GM23338 (cell line): Measurements from ENCODE around the gene TTC28. TPM values are rescaled to one million over a fixed set of nuclear protein-coding genes. Genes with fewer than 3 reads are reported as not detected.

ENCODE experiments used
- ATAC-seq: fragments of 200-7000 bp; cut with Tn5 transposase; 3 replicates; pipeline ENCODE4 v1.9.1; 2020
- DNase-seq: peaks from one replicate; pipeline ENCODE4 v3.0.0-alpha.2; 2015; ENCODE audit warnings: low spot score
- H2AFZ ChIP-seq: fragments of 200-600 bp; sonication (generic); 2 replicates; pipeline ENCODE4 v1.8.0; 2016; ENCODE audit warnings: antibody characterized with exemption, mild to moderate bottlenecking, moderate library complexity
- H3F3A ChIP-seq: fragments of 200-600 bp; sonication (generic); replicated peaks from 2 replicates; pipeline ENCODE4 v1.8.0; 2017; ENCODE audit warnings: antibody characterized with exemption, mixed run types, low read depth
- H3K27ac ChIP-seq: fragments of 200-600 bp; sonication (generic); 2 replicates; pipeline ENCODE4 v1.6.1; 2016; ENCODE audit warnings: low read depth
- H3K27me3 ChIP-seq: fragments of 200-600 bp; sonication (generic); 2 replicates; pipeline ENCODE4 v1.8.0; 2016; ENCODE audit warnings: mild to moderate bottlenecking, mixed run types, moderate library complexity; ENCODE audit not compliant: insufficient read depth
- H3K36me3 ChIP-seq: fragments of 200-600 bp; sonication (generic); 2 replicates; pipeline ENCODE4 v1.8.0; 2016; ENCODE audit warnings: mild to moderate bottlenecking; ENCODE audit not compliant: insufficient read depth
- H3K4me1 ChIP-seq: fragments of 200-600 bp; sonication (generic); 2 replicates; pipeline ENCODE4 v1.8.0; 2016; ENCODE audit warnings: mild to moderate bottlenecking, moderate library complexity; ENCODE audit not compliant: insufficient read depth
- H3K4me2 ChIP-seq: fragments of 200-600 bp; sonication (generic); 2 replicates; pipeline ENCODE4 v1.7.1; 2017; ENCODE audit warnings: mixed run types
- H3K4me3 ChIP-seq: fragments of 200-600 bp; sonication (generic); 2 replicates; pipeline ENCODE4 v1.6.1; 2016; ENCODE audit warnings: mixed run types
- H3K79me2 ChIP-seq: fragments of 200-600 bp; sonication (generic); replicated peaks from 2 replicates; pipeline ENCODE4 v1.8.0; 2017; ENCODE audit warnings: mild to moderate bottlenecking; ENCODE audit not compliant: insufficient read depth
- H3K9me2 ChIP-seq: fragments of 200-600 bp; sonication (generic); 2 replicates; pipeline ENCODE4 v1.8.0; 2017; ENCODE audit not compliant: insufficient read depth
- H4K20me1 ChIP-seq: fragments of 200-600 bp; sonication (generic); replicated peaks from 2 replicates; pipeline ENCODE4 v1.8.0; 2017; ENCODE audit warnings: mild to moderate bottlenecking; ENCODE audit not compliant: insufficient read depth
- H3K27ac Mint-ChIP-seq: 2 replicates; pipeline ENCODE4 v1.8.0; 2020; ENCODE audit warnings: inconsistent platforms, mild to moderate bottlenecking, moderate library complexity, mixed read lengths
- H3K27me3 Mint-ChIP-seq: 3 replicates; pipeline ENCODE4 v1.8.0; 2022; ENCODE audit warnings: low read depth, mild to moderate bottlenecking, moderate library complexity, mixed read lengths, inconsistent platforms; ENCODE audit not compliant: insufficient read depth, poor library complexity
- H3K36me3 Mint-ChIP-seq: 3 replicates; pipeline ENCODE4 v1.8.0; 2021; ENCODE audit warnings: low read depth, mild to moderate bottlenecking, inconsistent platforms, moderate library complexity, mixed read lengths
- H3K4me1 Mint-ChIP-seq: 3 replicates; pipeline ENCODE4 v1.8.0; 2020; ENCODE audit warnings: mild to moderate bottlenecking, inconsistent platforms, mixed read lengths
- H3K4me3 Mint-ChIP-seq: 3 replicates; pipeline ENCODE4 v1.8.0; 2021; ENCODE audit warnings: moderate library complexity, mild to moderate bottlenecking, inconsistent platforms, mixed read lengths
- H3K9me3 Mint-ChIP-seq: 3 replicates; pipeline ENCODE4 v1.8.0; 2020; ENCODE audit warnings: moderate library complexity, mild to moderate bottlenecking, inconsistent platforms, mixed read lengths
- CREB1 ChIP-seq: fragments of 250-450 bp; sonication (Bioruptor Pico); IDR thresholded peaks from 2 replicates; pipeline ENCODE4 v1.5.0; 2020; ENCODE audit warnings: low read depth, mild to moderate bottlenecking, moderate library complexity
- ETS1 ChIP-seq: IDR thresholded peaks from 2 replicates; pipeline ENCODE4 v1.6.1; 2016; ENCODE audit warnings: antibody characterized with exemption
- EZH2 ChIP-seq: fragments of 200-600 bp; sonication (generic); IDR thresholded peaks from one replicate; pipeline ENCODE4 v1.8.0; 2017; ENCODE audit warnings: antibody characterized with exemption, mild to moderate bottlenecking, low read depth; ENCODE audit not compliant: unreplicated experiment
- EZH2phosphoT487 ChIP-seq: fragments of 200-600 bp; sonication (generic); IDR thresholded peaks from one replicate; pipeline ENCODE4 v1.8.1; 2018; ENCODE audit warnings: antibody characterized with exemption; ENCODE audit not compliant: unreplicated experiment
- JUNB ChIP-seq: IDR thresholded peaks from one replicate; pipeline ENCODE4 v1.6.1; 2016; ENCODE audit warnings: antibody characterized with exemption; ENCODE audit not compliant: unreplicated experiment
- NANOG ChIP-seq: IDR thresholded peaks from 2 replicates; pipeline ENCODE4 v1.6.1; 2016; ENCODE audit warnings: antibody characterized with exemption, borderline replicate concordance
- POLR2AphosphoS5 ChIP-seq: IDR thresholded peaks from 2 replicates; pipeline ENCODE4 v1.6.1; 2016; ENCODE audit warnings: antibody characterized with exemption, low read depth
- ZNF114 ChIP-seq: fragments of 250-450 bp; sonication (Bioruptor Pico); IDR thresholded peaks from 2 replicates; pipeline ENCODE4 v1.5.0; 2020; ENCODE audit warnings: mild to moderate bottlenecking, moderate library complexity
- ZNF331 ChIP-seq: fragments of 250-450 bp; sonication (Bioruptor Pico); IDR thresholded peaks from 2 replicates; pipeline ENCODE4 v1.5.0; 2020; ENCODE audit warnings: low read depth, mild to moderate bottlenecking, moderate library complexity
- polyA plus RNA-seq: library from polyadenylated mRNA; unstranded; fragments of >200 nt; fragmentation: Nextera tagmentation; extraction: Ambion mirVana; gene quantifications from 2 replicates; pipeline ENCODE4 v1.2.1, GENCODE V29; 2016
- total RNA-seq: library from RNA; depleted of rRNA; stranded (reverse); fragments of >200 nt; shearing (Covaris generic); gene quantifications from 2 replicates; pipeline ENCODE4 v1.2.3, GENCODE V29; 2014
- TF ChIP-seq, protein P1 (sequence below), 2 experiments: fragments of 200-600 bp in 1 of 2; sonication (generic) in 1 of 2; conservative IDR thresholded peaks; 2 replicates each; pipeline versions ENCODE4 v1.5.1 to v1.6.1; 2016 to 2017; ENCODE audit warnings: antibody characterized with exemption in 2 of 2, low read depth in 2 of 2, mild to moderate bottlenecking in 2 of 2, moderate library complexity in 1 of 2
- TF ChIP-seq, protein P2 (sequence below): IDR thresholded peaks from one replicate; pipeline ENCODE4 v1.6.1; 2018; ENCODE audit warnings: antibody characterized with exemption; ENCODE audit not compliant: unreplicated experiment

TTC28 gene
- total and polyA plus RNA-seq, 2 experiments from 2014 or later = 4.5 to 16.1 TPM

- H3K4me1 Mint-ChIP-seq = peaks cover 17% of the 10 kb centered on the region
Measured at GRCh38 chr22:28105988-28106387, 573.7 kb downstream of the TTC28 start.

GRCh38 chr22:28105413-28105812, 574.2 kb downstream of the TTC28 start:
- peaks cover 10% of the 10 kb centered on the region for H3K4me1 ChIP-seq
- ATAC-seq (no peak), DNase-seq (no peak)
- Mint-ChIP-seq H3K27ac (no peak overlapping the region), H3K27me3 (peaks cover 2% of the 10 kb centered on the region), H3K4me1 (peaks cover 17% of the 10 kb centered on the region), H3K36me3 (no peaks in the 10 kb centered on the region), H3K9me3 (no peaks in the 10 kb centered on the region), H3K4me3 (no peak overlapping the region)
- no peak overlapping the region for H2AFZ ChIP-seq
- H3K27ac ChIP-seq = no peak overlapping the region
- no peaks in the 10 kb centered on the region for H3K79me2 ChIP-seq
- no peaks in the 10 kb centered on the region for H4K20me1 ChIP-seq
- H3K9me2 ChIP-seq = no peaks in the 10 kb centered on the region
- no peaks in the 10 kb centered on the region for H3K36me3 ChIP-seq
- 0 out of 2 replicates have a peak, but pooled peaks cover 3% of the 10 kb centered on the region for H3F3A ChIP-seq
- no peaks in the 10 kb centered on the region for H3K27me3 ChIP-seq
- H3K4me3 ChIP-seq = no peak overlapping the region
- H3K4me2 ChIP-seq = no peak overlapping the region
- no peak for TF ChIP-seq NANOG
- TF ChIP-seq POLR2AphosphoS5 = no peak
- no peak for TF ChIP-seq CREB1 (CRISPR knock-in tag)
- TF ChIP-seq ETS1 = no peak
- TF ChIP-seq EZH2phosphoT487 = no peak
- TF ChIP-seq, protein P1, sequence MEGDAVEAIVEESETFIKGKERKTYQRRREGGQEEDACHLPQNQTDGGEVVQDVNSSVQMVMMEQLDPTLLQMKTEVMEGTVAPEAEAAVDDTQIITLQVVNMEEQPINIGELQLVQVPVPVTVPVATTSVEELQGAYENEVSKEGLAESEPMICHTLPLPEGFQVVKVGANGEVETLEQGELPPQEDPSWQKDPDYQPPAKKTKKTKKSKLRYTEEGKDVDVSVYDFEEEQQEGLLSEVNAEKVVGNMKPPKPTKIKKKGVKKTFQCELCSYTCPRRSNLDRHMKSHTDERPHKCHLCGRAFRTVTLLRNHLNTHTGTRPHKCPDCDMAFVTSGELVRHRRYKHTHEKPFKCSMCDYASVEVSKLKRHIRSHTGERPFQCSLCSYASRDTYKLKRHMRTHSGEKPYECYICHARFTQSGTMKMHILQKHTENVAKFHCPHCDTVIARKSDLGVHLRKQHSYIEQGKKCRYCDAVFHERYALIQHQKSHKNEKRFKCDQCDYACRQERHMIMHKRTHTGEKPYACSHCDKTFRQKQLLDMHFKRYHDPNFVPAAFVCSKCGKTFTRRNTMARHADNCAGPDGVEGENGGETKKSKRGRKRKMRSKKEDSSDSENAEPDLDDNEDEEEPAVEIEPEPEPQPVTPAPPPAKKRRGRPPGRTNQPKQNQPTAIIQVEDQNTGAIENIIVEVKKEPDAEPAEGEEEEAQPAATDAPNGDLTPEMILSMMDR (conservative IDR thresholded peaks at IDR 0.05; ENCODE audit: low read depth in 2 of 2) = no peak
- no peak for TF ChIP-seq EZH2
- no peak for TF ChIP-seq ZNF331 (CRISPR knock-in tag)
- TF ChIP-seq, protein P2, sequence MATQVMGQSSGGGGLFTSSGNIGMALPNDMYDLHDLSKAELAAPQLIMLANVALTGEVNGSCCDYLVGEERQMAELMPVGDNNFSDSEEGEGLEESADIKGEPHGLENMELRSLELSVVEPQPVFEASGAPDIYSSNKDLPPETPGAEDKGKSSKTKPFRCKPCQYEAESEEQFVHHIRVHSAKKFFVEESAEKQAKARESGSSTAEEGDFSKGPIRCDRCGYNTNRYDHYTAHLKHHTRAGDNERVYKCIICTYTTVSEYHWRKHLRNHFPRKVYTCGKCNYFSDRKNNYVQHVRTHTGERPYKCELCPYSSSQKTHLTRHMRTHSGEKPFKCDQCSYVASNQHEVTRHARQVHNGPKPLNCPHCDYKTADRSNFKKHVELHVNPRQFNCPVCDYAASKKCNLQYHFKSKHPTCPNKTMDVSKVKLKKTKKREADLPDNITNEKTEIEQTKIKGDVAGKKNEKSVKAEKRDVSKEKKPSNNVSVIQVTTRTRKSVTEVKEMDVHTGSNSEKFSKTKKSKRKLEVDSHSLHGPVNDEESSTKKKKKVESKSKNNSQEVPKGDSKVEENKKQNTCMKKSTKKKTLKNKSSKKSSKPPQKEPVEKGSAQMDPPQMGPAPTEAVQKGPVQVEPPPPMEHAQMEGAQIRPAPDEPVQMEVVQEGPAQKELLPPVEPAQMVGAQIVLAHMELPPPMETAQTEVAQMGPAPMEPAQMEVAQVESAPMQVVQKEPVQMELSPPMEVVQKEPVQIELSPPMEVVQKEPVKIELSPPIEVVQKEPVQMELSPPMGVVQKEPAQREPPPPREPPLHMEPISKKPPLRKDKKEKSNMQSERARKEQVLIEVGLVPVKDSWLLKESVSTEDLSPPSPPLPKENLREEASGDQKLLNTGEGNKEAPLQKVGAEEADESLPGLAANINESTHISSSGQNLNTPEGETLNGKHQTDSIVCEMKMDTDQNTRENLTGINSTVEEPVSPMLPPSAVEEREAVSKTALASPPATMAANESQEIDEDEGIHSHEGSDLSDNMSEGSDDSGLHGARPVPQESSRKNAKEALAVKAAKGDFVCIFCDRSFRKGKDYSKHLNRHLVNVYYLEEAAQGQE = no peak
- TF ChIP-seq ZNF114 (CRISPR knock-in tag) = no peak
- TF ChIP-seq JUNB = no peak

More at GRCh38 chr22:28105988-28106387, 573.7 kb downstream of the TTC28 start:
- no peak overlapping the region for H3K4me3 ChIP-seq
- ATAC-seq (no peak), DNase-seq (no peak)
- peaks cover 10% of the 10 kb centered on the region for H3K4me1 ChIP-seq
- no peak overlapping the region for H3K4me2 ChIP-seq
- no peaks in the 10 kb centered on the region for H4K20me1 ChIP-seq
- H3K27me3 ChIP-seq = no peaks in the 10 kb centered on the region
- Mint-ChIP-seq H3K4me3 (no peak overlapping the region), H3K9me3 (no peaks in the 10 kb centered on the region), H3K27ac (no peak overlapping the region), H3K36me3 (no peaks in the 10 kb centered on the region), H3K27me3 (peaks cover 2% of the 10 kb centered on the region)
- H3F3A ChIP-seq = 0 out of 2 replicates have a peak, but pooled peaks cover 3% of the 10 kb centered on the region
- no peaks in the 10 kb centered on the region for H3K36me3 ChIP-seq
- TF ChIP-seq ETS1 = no peak
- no peak for TF ChIP-seq EZH2
- TF ChIP-seq JUNB = no peak
- no peak overlapping the region for H3K27ac ChIP-seq
- H3K79me2 ChIP-seq = no peaks in the 10 kb centered on the region
- no peak overlapping the region for H2AFZ ChIP-seq
- no peaks in the 10 kb centered on the region for H3K9me2 ChIP-seq
